Epithelial cell of prostate (primary cell): ENCODE measurements around the gene SLC8A3.

Experiments
- DNase-seq: peaks from one replicate; pipeline ENCODE4 v3.0.0-alpha.2; 2011; ENCODE audit warnings: low read depth, low spot score
- H3K27ac ChIP-seq: fragments of 450-650 bp; 2 replicates; pipeline ENCODE4 v1.5.1; 2017; ENCODE audit warnings: mild to moderate bottlenecking

SLC8A3 gene

DNA sequence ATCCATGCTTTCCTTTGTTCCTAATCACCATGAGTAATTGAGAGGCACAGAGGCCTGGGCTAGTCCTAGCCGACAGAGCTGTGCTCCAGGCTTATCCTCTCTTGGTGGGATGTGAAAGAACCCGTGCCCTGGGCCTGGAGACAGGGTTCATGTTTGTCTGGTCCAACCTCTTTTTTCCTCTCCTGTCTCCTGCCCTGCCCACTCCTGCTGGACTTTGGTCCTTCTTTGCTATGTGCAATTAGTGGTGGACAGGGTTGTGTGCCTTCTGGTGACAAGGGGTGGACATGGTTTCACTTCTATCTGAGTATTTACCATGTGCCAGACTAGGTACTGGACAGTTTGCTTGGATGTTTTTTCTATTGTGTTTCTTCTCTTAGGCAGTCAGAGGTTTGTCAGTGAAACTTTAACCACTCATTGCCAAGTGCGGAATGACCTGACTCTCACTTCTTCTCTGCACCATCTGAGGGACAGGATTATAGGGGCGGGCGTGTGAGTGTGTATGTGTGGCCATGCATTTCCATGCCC lies 183.4 kb downstream of the SLC8A3 start:
- no peak for DNase-seq
- no peak overlapping the region for H3K27ac ChIP-seq

DNA sequence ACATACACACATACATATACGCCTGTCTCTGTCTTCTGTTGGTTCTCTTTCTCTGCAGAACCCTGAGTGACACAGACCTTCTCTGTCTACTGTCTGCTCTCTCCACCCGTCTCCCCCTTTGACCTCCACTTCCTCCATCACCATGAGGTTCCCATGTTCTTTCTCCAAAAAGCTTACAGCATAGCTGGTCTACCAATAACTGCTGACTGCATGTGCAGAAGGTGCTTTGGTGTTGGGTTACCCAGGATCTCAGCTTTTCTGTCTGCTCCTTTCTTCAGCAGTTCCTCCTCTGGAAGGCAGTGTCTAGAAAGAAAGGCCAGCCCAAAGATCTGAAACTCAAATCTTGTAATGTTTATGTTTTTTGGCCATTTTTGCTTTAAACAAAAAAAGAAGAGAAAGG lies 184.0 kb downstream of the SLC8A3 start:
- DNase-seq = no peak
- no peak overlapping the region for H3K27ac ChIP-seq

DNA sequence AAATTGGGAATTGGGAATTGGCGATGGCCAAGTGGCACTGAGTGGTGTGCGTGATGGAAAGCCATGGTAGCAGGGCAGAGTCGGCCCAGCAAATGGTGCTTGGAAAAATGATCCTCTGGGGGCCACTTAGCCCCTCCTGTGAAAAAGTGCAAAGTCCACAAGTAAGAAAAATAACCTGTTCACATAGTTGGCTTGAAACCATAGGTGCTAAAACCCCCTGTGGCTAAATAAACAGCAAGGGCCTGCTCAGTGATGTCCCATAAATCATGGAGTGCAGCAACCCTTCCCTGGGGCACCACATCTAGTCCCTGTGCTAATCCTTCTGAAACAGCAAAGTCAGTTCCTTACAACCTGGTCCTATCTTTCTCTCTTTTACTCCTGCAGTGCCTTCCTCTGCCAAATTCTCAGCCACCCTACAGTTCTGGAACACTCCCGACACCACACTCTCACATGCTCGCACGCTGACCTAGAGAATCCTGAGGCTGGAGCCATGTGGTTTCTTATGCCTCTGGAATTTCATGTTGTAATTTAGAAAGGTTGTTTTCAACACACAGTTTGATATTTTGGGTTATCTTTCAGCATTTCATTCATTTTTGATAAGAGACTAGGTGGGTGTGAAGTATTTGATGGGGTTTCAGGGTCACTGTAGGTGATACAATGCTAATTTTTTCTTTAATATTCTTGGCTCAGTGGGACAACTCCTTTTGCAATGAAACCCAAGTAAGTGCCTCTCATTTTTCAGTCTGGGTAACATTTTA lies 186.0 kb downstream of the SLC8A3 start:
- DNase-seq = no peak
- no peak overlapping the region for H3K27ac ChIP-seq

DNA sequence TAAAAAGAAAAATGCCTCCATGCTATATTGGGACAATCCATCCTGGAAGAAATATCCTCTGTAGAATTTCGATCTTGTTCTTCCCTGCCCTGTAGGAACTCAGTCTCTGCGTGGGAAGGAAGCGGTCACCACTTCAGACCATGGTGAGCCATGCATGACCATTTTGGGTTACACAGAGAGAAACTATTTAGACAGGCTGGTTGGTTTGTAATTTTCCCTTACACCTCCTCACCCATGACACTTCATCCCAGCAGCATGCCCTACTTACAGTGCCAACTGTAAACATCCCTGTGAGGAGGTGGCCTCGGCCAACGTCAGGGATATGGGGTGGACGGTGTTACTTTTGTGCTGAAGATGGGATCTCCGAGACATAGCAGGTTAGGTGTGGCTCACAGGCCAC lies 188.2 kb downstream of the SLC8A3 start:
- peak overlapping the region; percentile 96 for H3K27ac ChIP-seq

DNA sequence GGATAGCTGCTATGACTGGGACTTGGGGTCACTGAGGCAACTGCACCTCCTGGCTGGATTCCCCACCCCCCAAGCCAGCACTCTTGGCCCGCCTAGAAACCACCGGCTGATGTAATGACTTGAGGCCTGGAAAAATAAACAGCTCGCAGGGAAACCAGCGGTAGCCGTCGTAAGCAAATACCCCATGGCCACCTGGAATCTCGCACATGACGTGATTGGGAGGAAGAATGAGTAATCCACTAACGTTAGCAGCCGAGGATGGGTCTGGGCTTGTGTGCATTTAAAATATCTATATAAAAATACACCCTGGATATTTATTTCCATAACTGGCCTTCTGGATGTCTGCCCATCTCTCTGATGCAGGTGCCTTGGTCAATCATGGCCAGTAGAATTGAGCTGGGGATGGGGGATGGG lies 189.5 kb downstream of the SLC8A3 start:
- H3K27ac ChIP-seq = peak overlapping the region; percentile 96
- DNase-seq = peak; percentile 99

More for the DNA sequence above, 188.2 kb downstream of the SLC8A3 start:
- no peak for DNase-seq

DNA sequence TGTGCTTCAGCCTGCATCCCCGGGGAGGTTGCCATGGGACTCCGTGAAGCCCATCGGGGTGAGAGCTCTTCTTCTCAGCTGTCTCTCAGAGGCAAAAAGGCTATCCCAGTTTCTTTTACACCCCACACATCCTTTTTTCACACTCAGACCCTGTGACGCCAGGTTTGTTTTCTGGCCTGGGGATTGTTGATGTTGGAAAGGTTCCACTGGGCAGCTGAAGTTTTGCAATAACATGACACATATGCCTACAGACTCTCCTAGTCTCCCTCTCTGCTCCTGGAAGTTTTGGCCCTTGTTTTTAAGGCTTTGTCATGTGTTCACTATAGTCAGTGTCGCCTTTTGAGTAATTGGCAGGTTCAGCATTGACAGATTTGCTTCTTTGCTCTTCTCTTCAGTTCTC lies 190.9 kb downstream of the SLC8A3 start:
- peak; percentile 86 for DNase-seq
- peak overlapping the region; percentile 96 for H3K27ac ChIP-seq

DNA sequence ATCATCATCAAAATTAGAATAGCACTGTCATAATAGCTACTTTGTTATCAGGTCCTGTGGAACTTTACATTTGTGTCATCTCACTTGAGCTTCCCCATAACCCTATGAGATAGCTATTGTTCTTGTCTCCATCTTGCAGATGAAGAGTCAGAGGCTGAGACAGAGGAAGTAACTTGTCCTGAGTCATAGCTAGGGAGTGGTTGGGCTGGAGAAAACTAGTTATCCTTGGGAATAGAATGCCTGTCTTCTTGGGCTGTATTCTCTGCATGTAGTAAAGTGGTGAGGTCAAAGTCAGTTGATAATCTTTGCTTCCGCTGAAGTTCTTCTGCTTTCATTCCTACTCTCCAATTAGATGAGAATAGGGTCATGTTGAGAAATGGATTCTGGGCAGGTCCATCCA lies 192.5 kb downstream of the SLC8A3 start:
- peak; percentile 84 for DNase-seq
- H3K27ac ChIP-seq = peak overlapping the region; percentile 96
